D721Med (cell line): ENCODE data around the gene ABCA7.

Experiments used
- DNase-seq: peaks from one replicate; pipeline ENCODE4 v3.0.0; 2011; ENCODE audit warnings: low spot score; ENCODE audit not compliant: insufficient read length
- FAIRE-seq: peaks from 2 replicates; lab custom pipeline; 2011; peaks lifted over from hg19 to GRCh38; lab: Jason Lieb, UNC
- TF ChIP-seq, protein P1 (sequence below): IDR thresholded peaks from 2 replicates; pipeline ENCODE4 v1.5.1; 2012; ENCODE audit warnings: mild to moderate bottlenecking, control low read depth; ENCODE audit not compliant: insufficient read depth; ENCODE audit errors: missing control alignments

The ABCA7 gene

DNA sequence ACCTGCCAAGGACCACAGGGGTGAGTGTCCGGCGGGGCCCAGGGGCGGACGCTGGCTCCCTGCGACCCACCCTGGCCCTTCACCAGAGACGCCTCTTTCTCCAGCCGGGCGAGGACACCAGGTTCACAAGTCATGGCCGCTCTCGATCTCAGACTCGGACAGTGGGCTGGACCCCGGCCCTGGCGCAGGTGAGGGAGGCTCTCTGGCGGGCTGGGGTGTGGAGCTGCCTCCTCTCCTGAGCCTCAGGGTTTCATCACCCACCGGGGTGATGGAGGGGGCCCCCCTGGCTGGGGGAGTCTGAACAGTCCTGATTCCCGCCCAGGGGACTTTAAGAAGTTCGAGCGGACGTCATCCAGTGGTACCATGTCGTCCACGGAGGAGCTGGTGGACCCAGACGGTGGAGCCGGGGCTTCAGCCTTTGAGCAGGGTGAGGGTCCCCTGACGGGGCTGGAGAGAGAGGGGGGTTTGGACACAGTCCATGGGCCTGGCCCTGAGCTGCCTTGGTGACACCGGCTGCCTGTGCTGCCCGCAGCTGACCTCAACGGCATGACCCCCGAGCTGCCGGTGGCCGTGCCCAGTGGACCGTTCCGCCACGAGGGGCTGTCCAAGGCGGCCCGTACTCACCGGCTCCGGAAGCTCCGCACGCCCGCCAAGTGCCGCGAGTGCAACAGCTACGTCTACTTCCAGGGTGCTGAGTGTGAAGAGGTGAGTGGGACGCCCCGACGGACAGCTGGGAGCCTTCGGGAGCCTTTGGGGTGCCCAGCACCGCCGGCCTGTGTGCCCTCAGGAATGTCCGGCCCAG lies 40.7 kb downstream of the ABCA7 start:
- TF ChIP-seq, protein P1, sequence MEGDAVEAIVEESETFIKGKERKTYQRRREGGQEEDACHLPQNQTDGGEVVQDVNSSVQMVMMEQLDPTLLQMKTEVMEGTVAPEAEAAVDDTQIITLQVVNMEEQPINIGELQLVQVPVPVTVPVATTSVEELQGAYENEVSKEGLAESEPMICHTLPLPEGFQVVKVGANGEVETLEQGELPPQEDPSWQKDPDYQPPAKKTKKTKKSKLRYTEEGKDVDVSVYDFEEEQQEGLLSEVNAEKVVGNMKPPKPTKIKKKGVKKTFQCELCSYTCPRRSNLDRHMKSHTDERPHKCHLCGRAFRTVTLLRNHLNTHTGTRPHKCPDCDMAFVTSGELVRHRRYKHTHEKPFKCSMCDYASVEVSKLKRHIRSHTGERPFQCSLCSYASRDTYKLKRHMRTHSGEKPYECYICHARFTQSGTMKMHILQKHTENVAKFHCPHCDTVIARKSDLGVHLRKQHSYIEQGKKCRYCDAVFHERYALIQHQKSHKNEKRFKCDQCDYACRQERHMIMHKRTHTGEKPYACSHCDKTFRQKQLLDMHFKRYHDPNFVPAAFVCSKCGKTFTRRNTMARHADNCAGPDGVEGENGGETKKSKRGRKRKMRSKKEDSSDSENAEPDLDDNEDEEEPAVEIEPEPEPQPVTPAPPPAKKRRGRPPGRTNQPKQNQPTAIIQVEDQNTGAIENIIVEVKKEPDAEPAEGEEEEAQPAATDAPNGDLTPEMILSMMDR: no peak
- DNase-seq (no peak), FAIRE-seq (no peak)

DNA sequence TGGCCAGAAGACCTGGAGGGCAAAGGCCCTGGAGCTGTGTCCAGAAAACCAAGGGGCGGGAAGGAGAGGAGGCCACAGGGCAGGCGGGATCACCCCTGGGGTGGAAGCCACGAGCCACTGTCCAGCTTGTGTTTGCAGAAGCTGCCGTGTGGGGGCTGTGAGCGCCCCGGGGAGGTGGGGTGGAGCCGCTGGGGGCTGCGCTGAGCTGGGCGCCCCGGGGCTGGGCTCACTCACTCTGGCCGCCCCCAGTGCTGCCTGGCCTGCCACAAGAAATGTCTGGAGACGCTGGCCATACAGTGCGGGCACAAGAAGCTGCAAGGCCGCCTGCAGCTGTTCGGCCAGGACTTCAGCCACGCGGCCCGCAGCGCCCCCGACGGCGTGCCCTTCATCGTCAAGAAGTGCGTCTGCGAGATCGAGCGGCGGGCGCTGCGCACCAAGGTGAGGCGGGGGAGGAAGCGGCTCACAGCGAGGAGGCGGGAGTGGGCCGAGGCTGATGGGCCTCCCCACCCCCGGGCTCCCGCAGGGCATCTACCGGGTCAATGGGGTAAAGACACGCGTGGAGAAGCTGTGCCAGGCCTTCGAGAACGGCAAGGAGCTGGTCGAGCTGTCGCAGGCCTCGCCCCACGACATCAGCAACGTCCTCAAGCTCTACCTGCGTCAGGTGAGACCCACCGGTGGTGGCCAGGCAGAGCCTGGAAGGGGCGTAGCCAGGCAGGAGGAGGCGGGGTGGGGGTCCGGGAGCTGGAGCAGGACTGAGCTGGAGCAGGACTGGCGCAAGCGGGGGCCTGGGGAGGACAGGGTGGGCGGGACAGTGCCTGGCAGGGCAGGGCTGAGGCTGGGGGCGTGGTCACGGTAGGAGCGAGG lies 41.6 kb downstream of the ABCA7 start:
- no peak for DNase-seq
- FAIRE-seq: no peak
- TF ChIP-seq, protein P1: peak; percentile 16

DNA sequence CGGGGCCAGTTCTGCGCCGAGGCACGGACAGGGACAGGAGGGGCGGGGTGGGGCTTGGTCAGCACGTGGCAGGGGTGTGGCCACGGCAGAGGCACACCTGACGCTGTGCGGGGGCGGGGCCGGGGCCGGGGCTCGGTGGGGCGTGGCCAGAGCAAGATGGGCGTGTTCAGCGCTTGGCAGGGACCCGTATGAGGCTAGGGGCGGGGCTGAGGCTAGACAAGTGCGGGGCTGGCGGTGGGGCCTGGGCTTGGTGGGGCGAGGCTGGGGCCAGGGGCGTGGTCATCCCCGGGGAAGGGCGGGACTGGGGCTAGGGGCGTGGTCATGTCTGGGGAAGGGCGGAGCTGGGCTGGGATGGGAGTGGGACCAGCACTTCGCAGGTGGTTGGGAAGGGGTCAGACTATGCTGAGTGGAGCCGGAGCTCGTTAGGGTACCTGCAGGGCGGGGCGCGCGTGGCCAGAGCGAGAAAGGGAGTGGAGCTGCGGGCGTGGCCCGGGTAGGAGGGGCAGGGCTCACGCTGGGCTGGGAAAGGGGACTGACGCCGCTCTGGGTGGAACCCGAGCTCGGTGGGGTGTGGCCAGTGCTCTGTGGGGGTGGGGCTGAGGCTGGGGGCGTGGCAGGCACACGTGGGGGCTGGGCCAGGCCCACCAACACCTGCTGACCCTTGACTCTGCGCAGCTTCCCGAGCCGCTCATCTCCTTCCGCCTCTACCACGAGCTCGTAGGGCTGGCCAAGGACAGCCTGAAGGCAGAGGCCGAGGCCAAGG lies 42.4 kb downstream of the ABCA7 start:
- no peak for FAIRE-seq
- no peak for DNase-seq
- TF ChIP-seq, protein P1: no peak

DNA sequence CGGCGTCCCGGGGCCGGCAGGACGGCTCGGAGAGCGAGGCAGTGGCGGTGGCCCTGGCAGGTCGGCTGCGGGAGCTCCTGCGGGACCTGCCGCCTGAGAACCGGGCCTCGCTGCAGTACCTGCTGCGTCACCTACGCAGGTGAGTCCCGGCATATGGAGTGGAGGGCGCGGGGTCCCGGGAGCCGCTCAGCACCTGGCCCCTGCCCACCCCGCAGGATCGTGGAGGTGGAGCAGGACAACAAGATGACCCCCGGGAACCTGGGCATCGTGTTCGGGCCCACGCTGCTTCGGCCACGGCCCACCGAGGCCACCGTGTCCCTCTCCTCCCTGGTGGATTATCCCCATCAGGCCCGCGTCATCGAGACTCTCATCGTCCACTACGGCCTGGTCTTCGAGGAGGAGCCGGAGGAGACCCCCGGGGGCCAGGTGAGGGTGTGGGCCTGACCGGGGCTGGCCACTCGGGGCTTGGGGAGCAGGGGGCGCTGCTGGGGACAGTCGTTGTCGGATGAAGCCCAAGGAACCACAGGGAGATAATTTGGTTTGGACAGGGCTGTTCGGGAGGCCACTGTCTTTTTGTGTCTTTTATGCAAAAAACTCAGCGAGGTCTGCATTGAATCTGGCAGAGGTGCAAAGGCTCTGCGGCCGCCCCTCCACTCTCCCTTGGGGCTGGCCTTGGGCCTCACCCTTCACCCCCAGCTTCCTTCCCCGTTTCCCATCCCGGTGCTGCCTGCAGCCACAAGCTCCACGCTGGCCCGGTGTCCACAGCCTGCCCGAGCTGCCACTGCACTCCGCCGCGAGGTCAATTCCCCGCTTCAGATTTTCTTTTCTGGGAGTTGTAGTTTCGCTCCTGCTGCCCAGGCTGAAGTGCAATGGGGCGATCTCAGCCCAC lies 43.3 kb downstream of the ABCA7 start:
- DNase-seq: no peak
- FAIRE-seq: no peak
- TF ChIP-seq, protein P1: no peak

DNA sequence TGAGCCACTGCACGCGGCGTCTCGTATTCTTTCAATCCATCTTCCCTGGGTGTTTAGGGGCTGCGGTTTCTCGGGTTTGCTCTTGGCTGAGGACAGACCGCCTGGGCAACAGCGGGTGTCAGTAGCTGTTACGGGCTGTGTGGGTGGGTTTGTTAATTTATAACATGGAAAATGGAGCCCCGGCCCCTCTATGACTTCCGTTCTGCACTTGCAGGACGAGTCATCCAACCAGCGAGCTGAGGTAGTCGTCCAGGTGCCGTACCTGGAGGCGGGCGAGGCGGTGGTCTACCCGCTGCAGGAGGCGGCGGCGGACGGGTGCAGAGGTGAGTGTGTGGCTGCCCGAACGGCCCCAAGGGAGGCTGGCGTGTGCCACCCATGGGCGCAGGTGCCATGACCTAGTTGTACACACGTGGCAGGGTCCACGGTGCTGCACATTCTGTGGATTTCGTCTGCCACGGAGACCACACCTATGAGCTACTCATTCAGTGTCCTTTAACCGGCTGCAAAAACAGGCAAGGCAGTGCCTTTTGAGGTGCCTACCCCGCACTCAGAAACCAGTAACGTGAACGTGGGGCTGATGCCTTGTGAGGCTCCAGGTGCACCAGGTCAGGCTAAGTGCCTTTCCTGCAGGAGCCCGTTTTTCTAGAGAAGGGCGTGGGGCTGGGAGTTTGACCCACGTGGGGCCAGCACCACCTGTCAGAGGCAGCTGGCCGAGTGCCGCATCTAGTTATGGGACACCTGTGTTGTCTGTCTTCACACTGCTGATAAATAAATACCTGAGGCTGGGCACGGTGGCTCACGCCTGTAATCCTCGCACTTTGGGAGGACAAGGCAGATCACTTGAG lies 44.3 kb downstream of the ABCA7 start:
- no peak for FAIRE-seq
- TF ChIP-seq, protein P1: no peak
- no peak for DNase-seq
